ENCODE results near the gene TOMM20.

DNA sequence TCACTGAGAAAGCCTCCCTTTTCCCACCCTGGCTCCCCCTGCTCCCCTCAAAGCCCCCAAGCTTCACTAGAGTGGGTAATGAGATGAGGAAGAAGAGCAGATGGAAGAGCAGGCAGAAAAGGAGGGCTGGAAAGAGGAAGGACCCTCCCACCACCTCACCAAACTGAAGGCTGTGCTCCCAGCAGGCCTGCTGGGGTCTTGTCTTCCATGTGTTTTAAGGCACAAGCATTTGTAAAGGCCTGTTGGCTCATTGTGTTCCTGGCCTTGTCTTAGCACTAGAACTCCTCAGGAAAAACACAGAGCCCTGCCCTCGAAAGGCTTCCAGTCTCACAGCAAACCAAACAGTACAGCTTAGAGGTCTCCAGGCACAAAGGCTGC lies 51.5 kb downstream of the TOMM20 start:
- TF ChIP-seq, protein P1, sequence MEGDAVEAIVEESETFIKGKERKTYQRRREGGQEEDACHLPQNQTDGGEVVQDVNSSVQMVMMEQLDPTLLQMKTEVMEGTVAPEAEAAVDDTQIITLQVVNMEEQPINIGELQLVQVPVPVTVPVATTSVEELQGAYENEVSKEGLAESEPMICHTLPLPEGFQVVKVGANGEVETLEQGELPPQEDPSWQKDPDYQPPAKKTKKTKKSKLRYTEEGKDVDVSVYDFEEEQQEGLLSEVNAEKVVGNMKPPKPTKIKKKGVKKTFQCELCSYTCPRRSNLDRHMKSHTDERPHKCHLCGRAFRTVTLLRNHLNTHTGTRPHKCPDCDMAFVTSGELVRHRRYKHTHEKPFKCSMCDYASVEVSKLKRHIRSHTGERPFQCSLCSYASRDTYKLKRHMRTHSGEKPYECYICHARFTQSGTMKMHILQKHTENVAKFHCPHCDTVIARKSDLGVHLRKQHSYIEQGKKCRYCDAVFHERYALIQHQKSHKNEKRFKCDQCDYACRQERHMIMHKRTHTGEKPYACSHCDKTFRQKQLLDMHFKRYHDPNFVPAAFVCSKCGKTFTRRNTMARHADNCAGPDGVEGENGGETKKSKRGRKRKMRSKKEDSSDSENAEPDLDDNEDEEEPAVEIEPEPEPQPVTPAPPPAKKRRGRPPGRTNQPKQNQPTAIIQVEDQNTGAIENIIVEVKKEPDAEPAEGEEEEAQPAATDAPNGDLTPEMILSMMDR (IDR thresholded peaks at IDR 0.05): no peak
- TF ChIP-seq POLR2AphosphoS5 (IDR thresholded peaks at IDR 0.05): no peak

Measured in breast epithelium (tissue), 3 donors.